Right ventricle myocardium inferior (tissue), 1 donor: ENCODE measurements around the gene FES. TPM values are rescaled to one million over a fixed set of nuclear protein-coding genes. Genes with fewer than 3 reads are reported as not detected.
"Not testable (repeated sequence)": the region's sequence is repeated elsewhere in the genome, so short reads cannot be mapped to it uniquely, and the experiment has no call there.

Experiments
- ATAC-seq: fragments of 200-7000 bp; cut with Tn5 transposase; one replicate; pipeline ENCODE4 v1.9.1; 2020; ENCODE audit warnings: mild to moderate bottlenecking, moderate library complexity
- DNase-seq: peaks from one replicate; pipeline ENCODE4 v3.0.0; 2021; ENCODE audit errors: missing footprints
- intact Hi-C: fragments of 100-400 bp; cut with DNase I; formaldehyde crosslinking; loops from one replicate; pipeline ENCODE4 v1.11.0; 2022
- total RNA-seq: library from RNA; stranded (reverse); fragmentation: NEBNext Ultra II Directional; extraction: Animal tissue kit (Norgen Biotek cat#: 25700); gene quantifications from one replicate; pipeline ENCODE4 v1.2.1, GENCODE V29; 2021
- donor health status: DM: no; HTN: yes; CAD: no; lungs with severe emphysema.

Gene FES
- total RNA-seq, 1 donor from 2014 or later = 19.3 TPM

DNA sequence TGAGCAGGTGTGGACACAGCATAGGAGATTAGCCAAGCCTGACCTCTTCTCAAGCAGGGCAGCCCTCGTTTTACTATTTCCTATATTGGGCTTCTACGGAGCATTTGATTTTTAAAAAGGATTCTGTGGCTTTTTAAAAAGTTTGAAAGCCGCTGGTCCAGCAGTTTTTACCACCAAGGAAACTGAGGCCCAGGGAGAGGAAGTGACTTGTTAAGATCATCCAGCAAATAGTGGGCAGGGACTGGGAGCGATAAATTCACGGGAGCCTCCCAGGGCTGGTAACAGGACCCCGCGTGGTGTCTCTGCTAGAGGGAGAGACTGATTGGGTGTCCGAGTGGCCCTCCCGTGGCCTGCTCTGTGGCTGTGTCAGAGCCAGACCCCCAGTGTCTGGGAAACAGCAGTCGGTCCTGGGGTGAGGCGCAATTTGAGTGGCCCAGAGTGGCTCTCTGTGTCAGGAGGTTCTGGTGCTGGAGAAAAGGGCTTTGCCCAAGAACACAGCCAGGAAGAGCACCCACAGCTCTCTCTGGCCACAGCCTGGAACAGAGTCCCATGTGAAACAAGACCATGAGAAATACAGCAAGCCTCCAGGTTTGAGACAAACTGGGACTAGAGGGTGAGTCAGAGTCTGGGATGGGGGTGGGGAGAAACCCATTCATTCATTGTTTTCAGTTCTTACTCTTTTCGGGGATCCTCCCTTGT, 11.7 kb upstream of the FES start:
- DNase-seq (peak; percentile 62), ATAC-seq (no peak)
- intact Hi-C loops = no loop called here

DNA sequence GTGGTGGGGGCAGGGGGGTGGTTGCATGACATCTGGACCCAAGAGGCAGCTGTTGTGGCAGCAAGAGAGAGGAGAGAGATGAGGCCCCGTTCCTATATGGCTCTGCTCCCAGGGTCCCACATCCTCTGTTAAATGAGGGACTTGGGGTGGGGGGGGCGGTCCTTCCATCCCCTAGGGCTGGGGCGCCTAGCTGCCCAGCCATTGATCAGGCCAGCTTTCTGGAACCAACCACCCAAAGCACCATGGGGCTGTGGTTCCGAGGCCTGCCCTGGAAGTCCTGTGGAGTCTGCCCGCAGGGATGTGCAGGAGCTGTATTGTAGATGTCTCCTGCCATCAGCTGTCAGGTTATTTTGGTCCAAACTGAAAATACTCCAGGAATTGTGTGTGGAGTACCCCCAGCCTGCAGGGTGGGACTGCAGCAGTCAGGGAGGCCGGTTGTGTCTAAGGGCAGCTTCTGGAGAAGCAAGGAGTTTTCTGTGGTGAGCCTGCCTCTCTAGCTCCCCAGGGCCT, 10.8 kb upstream of the FES start:
- intact Hi-C loops = no loop called here
- peak; percentile 16 for DNase-seq
- ATAC-seq = no peak

DNA sequence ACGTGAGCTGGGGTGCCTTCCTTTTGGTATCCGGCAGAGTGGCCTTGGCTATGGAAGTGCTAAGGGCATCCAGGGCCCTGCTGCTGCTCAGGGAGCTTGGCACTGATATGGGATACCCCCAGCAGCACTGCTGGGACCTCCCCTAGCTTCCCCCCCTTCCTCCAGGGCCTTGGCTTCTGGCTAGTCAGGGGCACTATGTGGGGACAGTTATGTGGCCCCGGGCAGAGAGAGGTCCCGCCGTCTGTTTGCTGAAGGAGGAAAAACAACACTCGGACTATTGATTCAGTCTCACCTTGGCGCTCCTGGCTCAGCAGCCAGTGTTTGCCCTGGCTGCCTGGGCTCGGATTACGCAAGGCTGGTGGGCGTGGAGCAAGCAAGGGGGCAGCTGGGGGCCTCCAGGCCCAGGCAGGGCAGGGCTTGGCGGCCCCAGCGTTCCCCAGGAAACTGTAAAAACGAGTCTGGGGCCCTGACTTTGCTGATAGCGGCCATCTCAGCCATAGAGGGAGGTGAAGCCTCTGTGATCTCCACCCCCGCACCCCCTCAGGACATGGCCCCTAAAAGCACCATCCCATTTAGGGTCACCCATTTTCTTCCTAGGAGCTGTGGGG, 10.2 kb upstream of the FES start:
- intact Hi-C loops = no loop called here
- ATAC-seq = no peak
- DNase-seq = no peak

- intact Hi-C loops, ATAC-seq: not testable (repeated sequence)
- peak; percentile 20 for DNase-seq
Observed at GRCh38 chr15:90874986-90875385, 9.3 kb upstream of the FES start.

DNA sequence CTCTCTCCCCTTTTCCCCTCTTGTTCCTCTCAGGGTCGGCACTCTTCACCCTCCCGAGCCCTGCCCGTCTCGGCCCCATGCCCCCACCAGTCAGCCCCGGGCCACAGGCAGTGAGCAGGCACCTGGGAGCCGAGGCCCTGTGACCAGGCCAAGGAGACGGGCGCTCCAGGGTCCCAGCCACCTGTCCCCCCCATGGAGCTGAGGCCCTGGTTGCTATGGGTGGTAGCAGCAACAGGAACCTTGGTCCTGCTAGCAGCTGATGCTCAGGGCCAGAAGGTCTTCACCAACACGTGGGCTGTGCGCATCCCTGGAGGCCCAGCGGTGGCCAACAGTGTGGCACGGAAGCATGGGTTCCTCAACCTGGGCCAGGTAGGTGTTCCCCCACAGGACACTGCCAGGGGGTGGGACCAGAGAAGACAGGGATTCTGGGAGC, 8.7 kb upstream of the FES start:
- intact Hi-C loops = no loop called here
- ATAC-seq (no peak), DNase-seq (peak; percentile 23)

- ATAC-seq = no peak
- intact Hi-C loops = no loop called here
- peak; percentile 34 for DNase-seq
Observed at GRCh38 chr15:90876046-90876445, 8.3 kb upstream of the FES start.

GRCh38 chr15:90876512-90877170, 7.7 kb upstream of the FES start:
- ATAC-seq (no peak), DNase-seq (peak; percentile 7)
- intact Hi-C loops = no loop called here

GRCh38 chr15:90877315-90877714, 7.0 kb upstream of the FES start:
- DNase-seq (peak; percentile 51), ATAC-seq (no peak)
- intact Hi-C loops = no loop called here

- intact Hi-C loops = no loop called here
- DNase-seq (peak; percentile 48), ATAC-seq (no peak)
Observed at GRCh38 chr15:90877996-90878395, 6.3 kb upstream of the FES start.

DNA sequence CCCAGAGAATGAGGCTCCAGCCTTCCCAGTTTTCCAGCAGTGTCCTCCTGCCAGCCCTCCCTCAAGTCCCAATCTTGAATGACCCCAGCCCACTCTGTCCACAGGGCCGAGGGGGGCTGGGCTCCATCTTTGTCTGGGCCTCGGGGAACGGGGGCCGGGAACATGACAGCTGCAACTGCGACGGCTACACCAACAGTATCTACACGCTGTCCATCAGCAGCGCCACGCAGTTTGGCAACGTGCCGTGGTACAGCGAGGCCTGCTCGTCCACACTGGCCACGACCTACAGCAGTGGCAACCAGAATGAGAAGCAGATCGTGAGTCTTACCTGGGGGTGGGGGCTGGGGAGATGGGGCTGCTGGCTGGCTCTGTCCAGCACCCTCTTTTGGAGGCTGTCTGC, 5.6 kb upstream of the FES start:
- DNase-seq = peak; percentile 53
- intact Hi-C loops = no loop called here

GRCh38 chr15:90879730-90880366, 4.5 kb upstream of the FES start:
- intact Hi-C loops = no loop called here
- DNase-seq = peak; percentile 69
- ATAC-seq = no peak

More for the DNA sequence above, 5.6 kb upstream of the FES start:
- no peak for ATAC-seq

DNA sequence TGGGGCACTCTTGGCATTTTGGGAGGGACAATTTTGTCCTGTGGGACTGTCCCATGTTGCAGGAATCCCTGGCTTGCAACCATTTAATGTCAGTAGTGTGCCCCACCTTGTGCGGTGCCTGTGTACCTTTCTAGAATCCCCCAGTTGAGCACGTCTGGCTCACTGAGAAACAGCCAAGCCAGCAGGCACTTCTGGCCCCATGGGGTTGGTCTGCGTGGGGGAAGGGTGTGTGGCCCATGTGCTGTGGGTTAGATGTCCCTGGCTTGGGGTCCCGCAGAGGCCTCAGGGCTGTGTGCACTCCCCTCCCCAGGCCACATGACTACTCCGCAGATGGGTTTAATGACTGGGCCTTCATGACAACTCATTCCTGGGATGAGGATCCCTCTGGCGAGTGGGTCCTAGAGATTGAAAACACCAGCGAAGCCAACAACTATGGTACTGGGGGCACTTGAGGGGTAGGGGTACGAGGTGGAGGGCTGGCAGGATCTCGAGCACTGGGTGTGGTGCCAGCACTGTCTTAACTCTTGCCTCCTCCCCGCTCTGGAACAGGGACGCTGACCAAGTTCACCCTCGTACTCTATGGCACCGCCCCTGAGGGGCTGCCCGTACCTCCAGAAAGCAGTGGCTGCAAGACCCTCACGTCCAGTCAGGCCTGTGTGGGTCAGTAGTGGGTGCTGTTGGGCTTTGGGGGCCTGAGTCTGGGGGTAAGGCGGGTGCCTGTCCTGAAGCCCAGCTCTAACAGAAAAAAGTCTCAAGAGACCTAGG, 3.7 kb upstream of the FES start:
- DNase-seq = peak; percentile 35
- no peak for ATAC-seq
- intact Hi-C loops = no loop called here

DNA sequence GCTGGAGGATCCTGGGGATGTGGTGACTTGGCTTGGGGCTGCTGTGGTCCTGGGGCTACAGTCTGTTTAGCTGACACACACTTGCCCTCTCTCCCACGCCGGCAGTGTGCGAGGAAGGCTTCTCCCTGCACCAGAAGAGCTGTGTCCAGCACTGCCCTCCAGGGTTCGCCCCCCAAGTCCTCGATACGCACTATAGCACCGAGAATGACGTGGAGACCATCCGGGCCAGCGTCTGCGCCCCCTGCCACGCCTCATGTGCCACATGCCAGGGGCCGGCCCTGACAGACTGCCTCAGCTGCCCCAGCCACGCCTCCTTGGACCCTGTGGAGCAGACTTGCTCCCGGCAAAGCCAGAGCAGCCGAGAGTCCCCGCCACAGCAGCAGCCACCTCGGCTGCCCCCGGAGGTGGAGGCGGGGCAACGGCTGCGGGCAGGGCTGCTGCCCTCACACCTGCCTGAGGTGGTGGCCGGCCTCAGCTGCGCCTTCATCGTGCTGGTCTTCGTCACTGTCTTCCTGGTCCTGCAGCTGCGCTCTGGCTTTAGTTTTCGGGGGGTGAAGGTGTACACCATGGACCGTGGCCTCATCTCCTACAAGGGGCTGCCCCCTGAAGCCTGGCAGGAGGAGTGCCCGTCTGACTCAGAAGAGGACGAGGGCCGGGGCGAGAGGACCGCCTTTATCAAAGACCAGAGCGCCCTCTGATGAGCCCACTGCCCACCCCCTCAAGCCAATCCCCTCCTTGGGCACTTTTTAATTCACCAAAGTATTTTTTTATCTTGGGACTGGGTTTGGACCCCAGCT, 2.9 kb upstream of the FES start:
- ATAC-seq (no peak), DNase-seq (peak; percentile 60)
- intact Hi-C loops = no loop called here

DNA sequence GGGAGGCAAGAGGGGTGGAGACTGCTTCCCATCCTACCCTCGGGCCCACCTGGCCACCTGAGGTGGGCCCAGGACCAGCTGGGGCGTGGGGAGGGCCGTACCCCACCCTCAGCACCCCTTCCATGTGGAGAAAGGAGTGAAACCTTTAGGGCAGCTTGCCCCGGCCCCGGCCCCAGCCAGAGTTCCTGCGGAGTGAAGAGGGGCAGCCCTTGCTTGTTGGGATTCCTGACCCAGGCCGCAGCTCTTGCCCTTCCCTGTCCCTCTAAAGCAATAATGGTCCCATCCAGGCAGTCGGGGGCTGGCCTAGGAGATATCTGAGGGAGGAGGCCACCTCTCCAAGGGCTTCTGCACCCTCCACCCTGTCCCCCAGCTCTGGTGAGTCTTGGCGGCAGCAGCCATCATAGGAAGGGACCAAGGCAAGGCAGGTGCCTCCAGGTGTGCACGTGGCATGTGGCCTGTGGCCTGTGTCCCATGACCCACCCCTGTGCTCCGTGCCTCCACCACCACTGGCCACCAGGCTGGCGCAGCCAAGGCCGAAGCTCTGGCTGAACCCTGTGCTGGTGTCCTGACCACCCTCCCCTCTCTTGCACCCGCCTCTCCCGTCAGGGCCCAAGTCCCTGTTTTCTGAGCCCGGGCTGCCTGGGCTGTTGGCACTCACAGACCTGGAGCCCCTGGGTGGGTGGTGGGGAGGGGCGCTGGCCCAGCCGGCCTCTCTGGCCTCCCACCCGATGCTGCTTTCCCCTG, 2.2 kb upstream of the FES start:
- ATAC-seq (no peak), DNase-seq (peak; percentile 27)
- intact Hi-C loops = no loop called here

- ATAC-seq (no peak), DNase-seq (peak; percentile 60)
- intact Hi-C loops = no loop called here
Observed at GRCh38 chr15:90882781-90883525, 1.4 kb upstream of the FES start.

- ATAC-seq (peak; percentile 2), DNase-seq (peak; percentile 28)
- intact Hi-C loops = no loop called here
Observed at GRCh38 chr15:90883526-90883975, 753 bp upstream of the FES start.
